Activated T-cell treated with anti-CD3 and anti-CD28 coated beads, Interleukin-2, amount 50 U/mL, for 48 hours (primary cell): Measurements from ENCODE around the gene FAM72D.
"Not testable (repeated sequence)": the region's sequence is repeated elsewhere in the genome, so short reads cannot be mapped to it uniquely, and the experiment has no call there.

Experiments
- DNase-seq, 2 experiments: peaks; one replicate each; pipeline ENCODE4 v3.0.0-alpha.2; 2020

Gene FAM72D

GRCh38 chr1:145095284-145096057, at the start of gene FAM72D, which contains the start of gene SRGAP2B:
TSS of gene FAM72D (plus strand) at chr1:145095974. CDS start at chr1:145096848, 874 bp downstream.
TSS of gene SRGAP2B (minus strand) at chr1:145095328. CDS start at chr1:145092901, 2,427 bp downstream.
- not testable (repeated sequence) for DNase-seq

- DNase-seq = not testable (repeated sequence)
Measured at GRCh38 chr1:145047553-145047952, 48.2 kb upstream of the FAM72D start.

GRCh38 chr1:145048181-145048856, 47.5 kb upstream of the FAM72D start:
- DNase-seq = not testable (repeated sequence)

GRCh38 chr1:145052019-145052776, 43.6 kb upstream of the FAM72D start:
- DNase-seq = not testable (repeated sequence)

- not testable (repeated sequence) for DNase-seq
Measured at GRCh38 chr1:145053428-145053827, 42.3 kb upstream of the FAM72D start.

- not testable (repeated sequence) for DNase-seq
Measured at GRCh38 chr1:145055217-145055760, 40.5 kb upstream of the FAM72D start.

GRCh38 chr1:145058184-145058583, 37.6 kb upstream of the FAM72D start:
- not testable (repeated sequence) for DNase-seq

- DNase-seq = not testable (repeated sequence)
Measured at GRCh38 chr1:145063285-145063684, 32.5 kb upstream of the FAM72D start.

GRCh38 chr1:145063941-145064648, 31.7 kb upstream of the FAM72D start:
- not testable (repeated sequence) for DNase-seq

- not testable (repeated sequence) for DNase-seq
Measured at GRCh38 chr1:145065194-145065826, 30.5 kb upstream of the FAM72D start.

- not testable (repeated sequence) for DNase-seq
Measured at GRCh38 chr1:145066486-145066885, 29.3 kb upstream of the FAM72D start.

GRCh38 chr1:145071569-145071968, 24.2 kb upstream of the FAM72D start:
- not testable (repeated sequence) for DNase-seq

- DNase-seq = not testable (repeated sequence)
Measured at GRCh38 chr1:145074021-145074559, 21.7 kb upstream of the FAM72D start.

- DNase-seq = not testable (repeated sequence)
Measured at GRCh38 chr1:145076877-145077276, 18.9 kb upstream of the FAM72D start.

GRCh38 chr1:145077872-145078786, 17.6 kb upstream of the FAM72D start:
- not testable (repeated sequence) for DNase-seq

- not testable (repeated sequence) for DNase-seq
Measured at GRCh38 chr1:145078787-145079370, 16.9 kb upstream of the FAM72D start.

- not testable (repeated sequence) for DNase-seq
Measured at GRCh38 chr1:145079737-145080136, 16.0 kb upstream of the FAM72D start.

GRCh38 chr1:145080193-145080592, 15.6 kb upstream of the FAM72D start:
- DNase-seq = not testable (repeated sequence)

- not testable (repeated sequence) for DNase-seq
Measured at GRCh38 chr1:145082483-145083255, 13.1 kb upstream of the FAM72D start.
